Activated CD8-positive, alpha-beta memory T cell treated with anti-CD3 and anti-CD28 coated beads for 48 hours (primary cell): ENCODE measurements around the gene ORC4.
"Not testable (repeated sequence)": the region's sequence is repeated elsewhere in the genome, so short reads cannot be mapped to it uniquely, and the experiment has no call there.

Experiments used
- DNase-seq, 3 experiments: peaks; one replicate each; pipeline ENCODE4 v3.0.0-alpha.2; 2020; ENCODE audit warnings: low read depth in 2 of 3, low spot score in 2 of 3

ORC4 gene

GRCh38 chr2:148021059-148021861, 723 bp upstream of the ORC4 start, which contains the start of gene MBD5:
Gene MBD5, plus strand, starts transcription at chr2:148021091.
- DNase-seq: peak in 1 of 3 experiments; percentile 2

- no peak for DNase-seq
Measured at GRCh38 chr2:148014616-148015015, 5.9 kb downstream of the ORC4 start.

- DNase-seq: no peak
Measured at GRCh38 chr2:148013876-148014275, 6.7 kb downstream of the ORC4 start.

- not testable (repeated sequence) for DNase-seq
Measured at GRCh38 chr2:148008411-148008810, 12.1 kb downstream of the ORC4 start.

- DNase-seq: no peak
Measured at GRCh38 chr2:148007219-148007900, 13.2 kb downstream of the ORC4 start.

GRCh38 chr2:148006249-148007007, 14.1 kb downstream of the ORC4 start:
- DNase-seq: no peak

GRCh38 chr2:148002420-148002819, 18.1 kb downstream of the ORC4 start:
- DNase-seq: not testable (repeated sequence)

- no peak for DNase-seq
Measured at GRCh38 chr2:148000095-148000494, 20.4 kb downstream of the ORC4 start.

GRCh38 chr2:147999126-147999525, 21.4 kb downstream of the ORC4 start:
- no peak for DNase-seq

GRCh38 chr2:147998203-147998602, 22.3 kb downstream of the ORC4 start:
- DNase-seq: no peak

GRCh38 chr2:147996828-147997227, 23.7 kb downstream of the ORC4 start:
- no peak for DNase-seq

GRCh38 chr2:147994965-147995364, 25.6 kb downstream of the ORC4 start:
- not testable (repeated sequence) for DNase-seq

- DNase-seq: no peak
Measured at GRCh38 chr2:147989809-147990403, 30.6 kb downstream of the ORC4 start.

GRCh38 chr2:147989102-147989501, 31.4 kb downstream of the ORC4 start:
- no peak for DNase-seq

- DNase-seq: no peak
Measured at GRCh38 chr2:147980940-147981528, 39.5 kb downstream of the ORC4 start.

- no peak for DNase-seq
Measured at GRCh38 chr2:147977679-147978078, 42.9 kb downstream of the ORC4 start.

- DNase-seq: no peak
Measured at GRCh38 chr2:147976102-147976501, 44.4 kb downstream of the ORC4 start.

- no peak for DNase-seq
Measured at GRCh38 chr2:147968571-147968970, 52.0 kb downstream of the ORC4 start.

- no peak for DNase-seq
Measured at GRCh38 chr2:147952118-147952517, 68.4 kb downstream of the ORC4 start.

- no peak for DNase-seq
Measured at GRCh38 chr2:147945660-147946059, 74.9 kb downstream of the ORC4 start.

GRCh38 chr2:147939313-147939712, 81.2 kb downstream of the ORC4 start:
- no peak for DNase-seq
